Keratinocyte (primary cell): ENCODE measurements around the gene ELFN2. TPM values are rescaled to one million over a fixed set of nuclear protein-coding genes. Genes with fewer than 3 reads are reported as not detected.

Source experiments
- DNase-seq: peaks from one replicate; pipeline ENCODE4 v3.0.0-alpha.2; 2011; ENCODE audit warnings: low read depth, missing footprints, low spot score
- FAIRE-seq: peaks from 2 replicates; lab custom pipeline; 2011; peaks lifted over from hg19 to GRCh38; lab: Jason Lieb, UNC
- H2AFZ ChIP-seq: 2 replicates; pipeline ENCODE4 v1.6.0; 2012; ENCODE audit warnings: low read length, control low read depth, inconsistent platforms; ENCODE audit not compliant: control insufficient read depth
- H3K27ac ChIP-seq: 2 replicates; pipeline ENCODE4 v1.5.1; 2011; ENCODE audit warnings: low read length; ENCODE audit not compliant: control insufficient read depth, insufficient read depth
- H3K27me3 ChIP-seq: 3 replicates; pipeline ENCODE4 v1.6.0; 2011; ENCODE audit warnings: low read length; ENCODE audit not compliant: control insufficient read depth, insufficient read depth; ENCODE audit errors: extremely low read depth
- H3K36me3 ChIP-seq, 2 experiments: 2 replicates in 1 of 2; 3 replicates in 1 of 2; pipeline ENCODE4 v1.5.1; 2011; ENCODE audit warnings: low read length in 2 of 2, mild to moderate bottlenecking in 1 of 2; ENCODE audit not compliant: control insufficient read depth in 2 of 2, insufficient read depth in 2 of 2; ENCODE audit errors: extremely low read depth in 1 of 2
- H3K4me1 ChIP-seq: 3 replicates; pipeline ENCODE4 v1.5.1; 2011; ENCODE audit warnings: low read length; ENCODE audit not compliant: control insufficient read depth, insufficient read depth; ENCODE audit errors: extremely low read depth
- H3K4me2 ChIP-seq: 3 replicates; pipeline ENCODE4 v1.6.0; 2011; ENCODE audit warnings: low read depth, low read length; ENCODE audit not compliant: control insufficient read depth, insufficient read depth; ENCODE audit errors: extremely low read depth
- H3K4me3 ChIP-seq, 3 experiments: fragments of 200-600 bp in 1 of 3; sonication (generic) in 1 of 3; 2 replicates in 2 of 3; 3 replicates in 1 of 3; pipeline ENCODE4 v1.5.1; 2011 to 2016; ENCODE audit warnings: low read length in 3 of 3, mild to moderate bottlenecking in 3 of 3, control low read depth in 2 of 3, inconsistent platforms in 1 of 3, low read depth in 1 of 3, mixed read lengths in 1 of 3, mixed run types in 1 of 3, moderate library complexity in 1 of 3; ENCODE audit not compliant: control insufficient read depth in 2 of 3, insufficient read depth in 2 of 3; ENCODE audit errors: extremely low read depth in 1 of 3
- H3K79me2 ChIP-seq: 2 replicates; pipeline ENCODE4 v1.6.0; 2012; ENCODE audit warnings: low read length; ENCODE audit not compliant: control insufficient read depth, insufficient read depth
- H3K9ac ChIP-seq: 3 replicates; pipeline ENCODE4 v1.6.0; 2011; ENCODE audit warnings: low read length; ENCODE audit not compliant: control insufficient read depth, insufficient read depth; ENCODE audit errors: extremely low read depth
- H3K9me1 ChIP-seq: 3 replicates; pipeline ENCODE4 v1.6.0; 2011; ENCODE audit warnings: low read length; ENCODE audit not compliant: control insufficient read depth, insufficient read depth; ENCODE audit errors: extremely low read depth
- H3K9me3 ChIP-seq: 2 replicates; pipeline ENCODE4 v1.5.1; 2012; ENCODE audit warnings: low read depth, low read length; ENCODE audit not compliant: control insufficient read depth
- H4K20me1 ChIP-seq: 3 replicates; pipeline ENCODE4 v1.6.0; 2011; ENCODE audit warnings: low read length; ENCODE audit not compliant: control insufficient read depth, insufficient read depth; ENCODE audit errors: extremely low read depth
- EZH2 ChIP-seq: IDR thresholded peaks from one replicate; pipeline ENCODE4 v1.6.1; 2012; ENCODE audit warnings: inconsistent platforms, mild to moderate bottlenecking, low read length, moderate library complexity
- dilution Hi-C: fragments of 300-500 bp; cut with MboI; formaldehyde crosslinking; loops from one replicate; pipeline ENCODE4 v1.7.0; 2020; ENCODE audit warnings: low sequenced_read_pairs; ENCODE audit not compliant: extremely low pct_ligation_motif_present
- polyA plus RNA-seq, 5 experiments: library from polyadenylated mRNA; depleted of rRNA in 3 of 5; stranded (reverse) in 3 of 5; stranded (forward) in 1 of 5; unstranded in 1 of 5; fragments of >200 nt; gene quantifications; 1 replicate in 1 of 5; 2 replicates in 3 of 5; 3 replicates in 1 of 5; pipeline versions ENCODE4 v1.2.1 to v1.2.3, GENCODE V29; 2011 to 2012; ENCODE audit warnings: missing spikeins in 2 of 5, low read depth in 1 of 5, low replicate concordance in 1 of 5
- TF ChIP-seq, protein P1 (sequence below), 3 experiments: IDR thresholded peaks in 1 of 3; conservative IDR thresholded peaks in 1 of 3; optimal IDR thresholded peaks in 1 of 3; 2 replicates in 2 of 3; 3 replicates in 1 of 3; pipeline versions ENCODE3 to v1.5.1; 2011; ENCODE audit warnings: low read length in 3 of 3, mild to moderate bottlenecking in 3 of 3, moderate library complexity in 2 of 3, control low read depth in 1 of 3, inconsistent platforms in 1 of 3; ENCODE audit not compliant: insufficient read depth in 2 of 3; ENCODE audit errors: extremely low read depth in 1 of 3

The ELFN2 gene
- polyA plus RNA-seq, 1 donor (not counting 4 experiments of a cell fraction or from before 2014, with no cell fraction given) = 0.13 TPM

DNA sequence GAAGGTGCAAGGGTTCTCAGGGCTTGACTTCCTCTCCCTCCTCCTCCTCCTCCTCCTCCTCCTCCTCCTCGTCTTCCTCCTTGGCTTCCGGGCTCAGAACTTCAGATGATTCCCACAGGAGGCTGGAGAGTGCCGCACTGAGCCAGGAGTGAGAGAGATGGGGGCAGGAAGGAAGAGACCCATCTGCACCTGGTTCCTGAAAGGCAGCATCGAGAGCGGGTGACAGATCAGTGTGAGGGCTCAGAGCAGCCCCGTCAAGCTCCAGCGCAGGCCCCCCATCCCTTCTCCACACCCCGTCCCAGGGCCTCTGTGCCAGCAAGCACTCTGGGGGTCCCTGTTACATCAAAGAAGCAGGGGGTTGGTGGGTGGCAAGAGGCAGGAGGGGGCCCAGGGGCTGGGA lies 51.5 kb downstream of the ELFN2 start:
- Histone ChIP-seq H3K36me3 (no peaks in the 10 kb centered on the region), H3K4me1 (no peaks in the 10 kb centered on the region), H3K9me1 (no peaks in the 10 kb centered on the region), H3K4me3 (no peak overlapping the region), H3K9ac (no peak overlapping the region), H4K20me1 (no peaks in the 10 kb centered on the region), H2AFZ (no peak overlapping the region), H3K9me3 (no peaks in the 10 kb centered on the region), H3K4me2 (no peak overlapping the region), H3K27me3 (peaks cover 37% of the 10 kb centered on the region), H3K79me2 (no peaks in the 10 kb centered on the region), H3K27ac (no peak overlapping the region)
- no peak for TF ChIP-seq EZH2
- TF ChIP-seq, protein P1, sequence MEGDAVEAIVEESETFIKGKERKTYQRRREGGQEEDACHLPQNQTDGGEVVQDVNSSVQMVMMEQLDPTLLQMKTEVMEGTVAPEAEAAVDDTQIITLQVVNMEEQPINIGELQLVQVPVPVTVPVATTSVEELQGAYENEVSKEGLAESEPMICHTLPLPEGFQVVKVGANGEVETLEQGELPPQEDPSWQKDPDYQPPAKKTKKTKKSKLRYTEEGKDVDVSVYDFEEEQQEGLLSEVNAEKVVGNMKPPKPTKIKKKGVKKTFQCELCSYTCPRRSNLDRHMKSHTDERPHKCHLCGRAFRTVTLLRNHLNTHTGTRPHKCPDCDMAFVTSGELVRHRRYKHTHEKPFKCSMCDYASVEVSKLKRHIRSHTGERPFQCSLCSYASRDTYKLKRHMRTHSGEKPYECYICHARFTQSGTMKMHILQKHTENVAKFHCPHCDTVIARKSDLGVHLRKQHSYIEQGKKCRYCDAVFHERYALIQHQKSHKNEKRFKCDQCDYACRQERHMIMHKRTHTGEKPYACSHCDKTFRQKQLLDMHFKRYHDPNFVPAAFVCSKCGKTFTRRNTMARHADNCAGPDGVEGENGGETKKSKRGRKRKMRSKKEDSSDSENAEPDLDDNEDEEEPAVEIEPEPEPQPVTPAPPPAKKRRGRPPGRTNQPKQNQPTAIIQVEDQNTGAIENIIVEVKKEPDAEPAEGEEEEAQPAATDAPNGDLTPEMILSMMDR (optimal IDR thresholded peaks at IDR 0.05 in 1 of 3, IDR thresholded peaks at IDR 0.05 in 1 of 3, conservative IDR thresholded peaks at IDR 0.05 in 1 of 3; ENCODE audit: extremely low read depth in 1 of 3, insufficient read depth in 2 of 3, low read length in 3 of 3) = no peak
- no peak for FAIRE-seq
- no peak for DNase-seq
- dilution Hi-C loops = no loop called here

DNA sequence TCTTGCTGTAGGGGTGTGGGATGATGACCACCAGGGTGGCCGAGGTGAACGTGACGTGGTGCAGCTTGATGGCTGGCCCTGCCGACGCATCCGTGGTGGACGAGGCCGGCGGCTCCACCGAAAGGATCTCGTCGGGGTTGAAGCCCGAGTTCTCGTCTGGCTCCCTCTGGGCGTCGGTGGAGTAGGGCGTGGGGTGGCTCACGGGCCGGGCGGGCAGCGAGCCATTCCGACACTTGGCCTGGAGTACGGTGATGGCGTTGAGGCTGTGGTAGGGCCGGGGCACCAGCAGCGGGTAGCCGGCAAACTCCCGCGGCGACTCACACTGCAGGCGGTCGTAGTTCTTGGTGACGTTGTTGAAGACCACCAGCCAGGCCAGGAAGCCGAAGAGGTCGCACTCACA lies 52.7 kb downstream of the ELFN2 start:
- Histone ChIP-seq H2AFZ (no peak overlapping the region), H3K9me1 (no peaks in the 10 kb centered on the region), H3K4me2 (no peak overlapping the region), H3K79me2 (no peaks in the 10 kb centered on the region), H3K9ac (no peak overlapping the region), H4K20me1 (no peaks in the 10 kb centered on the region), H3K4me1 (no peaks in the 10 kb centered on the region), H3K36me3 (no peaks in the 10 kb centered on the region), H3K27ac (no peak overlapping the region), H3K27me3 (peaks cover 25% of the 10 kb centered on the region), H3K4me3 (no peak overlapping the region), H3K9me3 (no peaks in the 10 kb centered on the region)
- DNase-seq (no peak), FAIRE-seq (no peak)
- dilution Hi-C loops = no loop called here
- no peak for TF ChIP-seq EZH2
- TF ChIP-seq, protein P1 (optimal IDR thresholded peaks at IDR 0.05 in 1 of 3, IDR thresholded peaks at IDR 0.05 in 1 of 3, conservative IDR thresholded peaks at IDR 0.05 in 1 of 3; ENCODE audit: extremely low read depth in 1 of 3, insufficient read depth in 2 of 3, low read length in 3 of 3) = no peak
